Measurements from ENCODE around the gene KRT80.

Gene KRT80

GRCh38 chr12:52182384-52182783, 9.4 kb downstream of the KRT80 start:
- no peak overlapping the region for H3K4me2 ChIP-seq
- H3K9ac ChIP-seq = no peak overlapping the region
- TF ChIP-seq CTCF (conservative IDR thresholded peaks at IDR 0.05; ENCODE audit: low read depth, low read length) = no peak
- H3K4me1 ChIP-seq (ENCODE audit: low read depth, poor library complexity, severe bottlenecking) = no peaks in the 10 kb centered on the region
- no peak overlapping the region for H3K27ac ChIP-seq
- no peak overlapping the region for H3K4me3 ChIP-seq (IDR thresholded peaks at IDR 0.05; ENCODE audit: insufficient read depth, low read depth, low read length)
- H2AFZ ChIP-seq (ENCODE audit: low read depth) = no peak overlapping the region
- no peaks in the 10 kb centered on the region; the same call in 1 of the 2 replicates for H3K27me3 ChIP-seq (ENCODE audit: insufficient read depth, low read depth)
- no peaks in the 10 kb centered on the region for H3K79me2 ChIP-seq (ENCODE audit: insufficient read depth, low read depth)
- H4K20me1 ChIP-seq (ENCODE audit: insufficient read depth) = no peaks in the 10 kb centered on the region
- H3K36me3 ChIP-seq (ENCODE audit: insufficient read depth) = no peaks in the 10 kb centered on the region

GRCh38 chr12:52181746-52182145, 10.1 kb downstream of the KRT80 start:
- H3K36me3 ChIP-seq (ENCODE audit: insufficient read depth) = no peaks in the 10 kb centered on the region
- H3K4me1 ChIP-seq (ENCODE audit: low read depth, poor library complexity, severe bottlenecking) = no peaks in the 10 kb centered on the region
- H3K27ac ChIP-seq = no peak overlapping the region
- no peaks in the 10 kb centered on the region for H4K20me1 ChIP-seq (ENCODE audit: insufficient read depth)
- no peak overlapping the region for H2AFZ ChIP-seq (ENCODE audit: low read depth)
- H3K9ac ChIP-seq = no peak overlapping the region
- H3K4me3 ChIP-seq (IDR thresholded peaks at IDR 0.05; ENCODE audit: insufficient read depth, low read depth, low read length) = no peak overlapping the region
- H3K27me3 ChIP-seq (ENCODE audit: insufficient read depth, low read depth) = no peaks in the 10 kb centered on the region; the same call in 1 of the 2 replicates
- TF ChIP-seq CTCF (conservative IDR thresholded peaks at IDR 0.05; ENCODE audit: low read depth, low read length) = no peak
- no peak overlapping the region for H3K4me2 ChIP-seq
- no peaks in the 10 kb centered on the region for H3K79me2 ChIP-seq (ENCODE audit: insufficient read depth, low read depth)

GRCh38 chr12:52180971-52181628, 10.7 kb downstream of the KRT80 start:
- H3K79me2 ChIP-seq (ENCODE audit: insufficient read depth, low read depth) = no peaks in the 10 kb centered on the region
- H3K27ac ChIP-seq = no peak overlapping the region
- H3K9ac ChIP-seq = no peak overlapping the region
- H4K20me1 ChIP-seq (ENCODE audit: insufficient read depth) = no peaks in the 10 kb centered on the region
- TF ChIP-seq CTCF (conservative IDR thresholded peaks at IDR 0.05; ENCODE audit: low read depth, low read length) = no peak
- no peaks in the 10 kb centered on the region for H3K4me1 ChIP-seq (ENCODE audit: low read depth, poor library complexity, severe bottlenecking)
- no peak overlapping the region for H2AFZ ChIP-seq (ENCODE audit: low read depth)
- no peak overlapping the region for H3K4me2 ChIP-seq
- H3K36me3 ChIP-seq (ENCODE audit: insufficient read depth) = no peaks in the 10 kb centered on the region
- no peak overlapping the region for H3K4me3 ChIP-seq (IDR thresholded peaks at IDR 0.05; ENCODE audit: insufficient read depth, low read depth, low read length)
- no peaks in the 10 kb centered on the region; the same call in 1 of the 2 replicates for H3K27me3 ChIP-seq (ENCODE audit: insufficient read depth, low read depth)

- H3K36me3 ChIP-seq (ENCODE audit: insufficient read depth) = no peaks in the 10 kb centered on the region
Measured at GRCh38 chr12:52179396-52179973, 12.3 kb downstream of the KRT80 start.

More at GRCh38 chr12:52179396-52179973, 12.3 kb downstream of the KRT80 start:
- no peak overlapping the region for H3K4me2 ChIP-seq
- H4K20me1 ChIP-seq (ENCODE audit: insufficient read depth) = no peaks in the 10 kb centered on the region
- H3K27ac ChIP-seq = no peak overlapping the region
- TF ChIP-seq CTCF (conservative IDR thresholded peaks at IDR 0.05; ENCODE audit: low read depth, low read length) = no peak
- no peaks in the 10 kb centered on the region; the same call in 1 of the 2 replicates for H3K27me3 ChIP-seq (ENCODE audit: insufficient read depth, low read depth)
- no peaks in the 10 kb centered on the region for H3K4me1 ChIP-seq (ENCODE audit: low read depth, poor library complexity, severe bottlenecking)
- H3K4me3 ChIP-seq (IDR thresholded peaks at IDR 0.05; ENCODE audit: insufficient read depth, low read depth, low read length) = no peak overlapping the region
- H3K79me2 ChIP-seq (ENCODE audit: insufficient read depth, low read depth) = no peaks in the 10 kb centered on the region
- no peak overlapping the region for H3K9ac ChIP-seq
- no peak overlapping the region for H2AFZ ChIP-seq (ENCODE audit: low read depth)

Data from KMS-11 (cell line).